ENCODE measurements around the gene AOPEP.

The AOPEP gene

DNA sequence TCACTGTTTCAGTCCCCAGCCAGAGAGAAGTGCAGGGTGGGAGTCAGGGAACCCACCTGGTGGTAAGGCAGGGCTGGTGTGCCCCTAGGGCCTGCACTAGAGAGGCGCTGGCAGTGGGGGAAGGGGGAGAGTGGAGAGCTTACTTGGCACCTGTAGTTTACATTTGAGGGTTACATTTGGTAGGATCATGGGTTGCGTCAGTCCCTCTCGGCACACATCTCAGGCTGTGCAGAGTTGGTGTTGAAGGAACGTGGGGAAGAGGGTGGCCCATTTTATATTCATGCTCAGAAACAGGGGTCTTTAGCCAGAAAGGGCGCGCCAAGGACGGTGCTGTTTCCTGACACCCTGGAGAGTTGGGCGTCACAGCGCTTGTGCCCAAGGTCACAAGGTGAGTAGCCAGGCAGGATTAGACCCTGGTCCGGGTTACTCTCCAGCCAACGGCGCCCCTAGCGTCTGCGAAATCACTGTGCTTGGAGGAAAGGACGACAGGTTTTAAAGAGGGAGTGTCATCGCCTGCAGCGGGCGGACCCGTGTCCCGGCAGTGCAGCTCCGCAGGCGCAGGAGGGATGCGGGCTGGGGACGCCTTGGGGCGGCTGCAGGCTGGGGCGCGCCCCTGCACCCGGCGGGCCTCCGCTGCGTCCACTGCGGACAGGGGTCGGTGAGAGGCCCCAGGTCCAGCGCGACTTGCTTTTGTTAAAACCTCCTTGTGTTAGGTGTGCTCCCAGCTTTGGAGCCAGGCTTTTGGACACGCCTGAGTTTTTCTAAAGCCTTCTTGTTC, 318.4 kb downstream of the AOPEP start:
- DNase-seq: no peak

DNA sequence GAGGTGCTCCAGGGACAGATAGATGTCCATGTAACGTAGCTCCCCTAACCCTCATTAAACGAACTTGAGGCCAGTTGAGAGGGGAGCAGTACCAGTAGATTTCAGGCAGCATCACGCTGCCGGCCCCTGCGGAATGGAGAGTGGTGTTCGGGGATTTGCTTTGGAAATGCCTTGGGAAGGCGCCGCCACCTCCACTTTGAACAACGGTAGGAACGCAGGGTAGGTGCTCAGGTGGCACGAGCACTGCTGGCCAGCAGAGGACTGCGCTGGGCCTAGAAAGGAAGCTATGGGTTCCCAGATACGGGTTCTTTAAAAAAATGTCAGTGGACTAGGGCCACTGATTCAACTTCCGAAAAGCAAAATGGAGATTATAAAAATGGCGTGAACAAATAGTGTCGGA, 319.3 kb downstream of the AOPEP start:
- no peak for DNase-seq

DNA sequence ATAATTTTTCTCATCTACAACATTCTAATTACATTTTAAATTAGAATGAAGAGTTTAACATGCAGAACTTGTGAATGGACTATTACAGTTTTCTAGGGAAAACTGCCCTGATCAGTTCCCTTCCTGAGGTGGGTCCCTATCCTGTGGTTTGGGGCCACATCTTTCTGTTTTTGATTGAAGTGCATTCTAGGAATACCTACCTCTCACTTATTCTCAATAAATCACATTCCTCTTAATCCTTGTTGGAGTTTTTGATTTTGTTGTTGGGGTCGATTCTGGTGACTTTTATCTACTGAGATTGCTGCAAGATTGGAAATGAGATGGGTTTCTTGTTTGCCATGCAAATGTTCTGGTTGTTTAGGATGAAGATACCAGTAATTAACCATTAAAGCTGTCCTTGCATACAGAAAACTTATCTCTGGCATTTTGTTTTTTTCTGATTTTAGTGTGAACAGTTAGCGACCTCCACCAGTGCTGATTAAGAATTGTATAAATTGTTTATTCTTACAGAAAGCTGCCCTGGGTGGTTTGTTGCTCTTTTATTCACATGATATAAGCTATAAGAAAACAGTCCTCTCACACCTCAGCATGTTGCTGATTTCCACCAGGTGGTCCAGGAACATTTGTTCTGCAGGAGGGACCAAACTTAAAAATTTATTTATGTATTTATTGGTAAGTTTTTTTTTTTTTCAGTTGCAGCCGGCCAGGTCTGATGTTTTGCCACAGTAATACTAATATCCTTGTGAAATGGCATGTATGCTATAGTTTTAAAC, 321.1 kb downstream of the AOPEP start:
- DNase-seq: no peak

DNA sequence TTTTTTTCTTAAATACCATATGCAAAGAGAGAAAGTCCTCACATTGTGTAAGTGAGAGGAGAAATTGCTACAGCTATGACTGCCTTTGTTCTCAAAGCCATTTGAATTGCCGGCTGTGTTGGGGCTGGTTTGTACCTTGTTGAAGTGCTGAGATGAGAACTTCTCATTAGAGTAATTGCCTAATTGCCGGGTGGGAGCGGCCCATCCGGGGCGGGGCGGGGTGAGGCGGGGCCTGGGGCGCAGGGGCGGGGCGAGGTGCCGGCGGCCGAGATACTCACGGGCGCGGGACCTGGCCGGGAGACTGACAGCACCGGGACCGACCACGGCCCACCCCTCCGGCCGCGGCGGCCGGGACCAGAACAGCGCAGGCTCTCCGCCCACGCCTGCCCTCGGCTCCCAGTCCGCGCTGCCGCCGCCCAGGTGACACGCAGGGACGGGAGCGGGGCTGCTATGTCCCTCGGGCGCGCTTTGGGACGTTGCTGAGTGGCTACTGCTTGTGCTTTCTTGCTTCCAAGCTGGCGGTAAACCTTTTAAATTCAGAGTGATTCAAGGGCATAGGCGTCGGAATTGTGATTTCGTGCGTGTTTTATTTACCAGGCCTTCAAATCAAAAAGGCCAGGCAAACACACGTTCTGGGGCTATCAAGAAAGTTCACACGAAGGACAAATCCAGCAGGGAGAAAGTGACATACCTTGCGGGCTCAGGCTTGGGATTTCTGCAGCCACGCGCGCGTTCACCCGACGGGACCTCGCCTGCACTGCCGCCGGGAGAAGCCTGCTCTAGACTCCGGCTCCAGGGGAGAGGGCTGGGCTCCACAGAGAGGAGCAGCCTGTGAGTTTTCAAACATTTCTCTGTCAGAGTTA, 322.0 kb downstream of the AOPEP start:
- no peak for DNase-seq

DNA sequence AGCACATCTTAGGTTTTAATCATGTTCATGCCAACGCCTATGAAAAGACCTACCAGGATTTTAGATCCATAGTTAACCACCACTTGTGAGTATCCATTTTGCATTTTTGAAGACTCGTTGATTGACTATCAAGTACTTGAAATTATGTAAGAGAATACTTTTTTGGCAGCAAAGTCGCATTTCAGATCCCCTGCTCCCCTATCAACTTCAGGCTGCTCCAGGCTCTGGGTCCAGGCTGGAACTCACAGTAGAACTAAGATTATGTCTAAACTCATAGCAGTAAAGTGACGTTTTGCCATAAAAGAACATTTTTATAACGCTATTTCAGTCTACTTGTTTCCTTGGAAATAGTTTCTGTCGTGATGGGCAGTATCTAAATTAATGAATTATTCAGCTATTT, 323.3 kb downstream of the AOPEP start:
- no peak for DNase-seq

DNA sequence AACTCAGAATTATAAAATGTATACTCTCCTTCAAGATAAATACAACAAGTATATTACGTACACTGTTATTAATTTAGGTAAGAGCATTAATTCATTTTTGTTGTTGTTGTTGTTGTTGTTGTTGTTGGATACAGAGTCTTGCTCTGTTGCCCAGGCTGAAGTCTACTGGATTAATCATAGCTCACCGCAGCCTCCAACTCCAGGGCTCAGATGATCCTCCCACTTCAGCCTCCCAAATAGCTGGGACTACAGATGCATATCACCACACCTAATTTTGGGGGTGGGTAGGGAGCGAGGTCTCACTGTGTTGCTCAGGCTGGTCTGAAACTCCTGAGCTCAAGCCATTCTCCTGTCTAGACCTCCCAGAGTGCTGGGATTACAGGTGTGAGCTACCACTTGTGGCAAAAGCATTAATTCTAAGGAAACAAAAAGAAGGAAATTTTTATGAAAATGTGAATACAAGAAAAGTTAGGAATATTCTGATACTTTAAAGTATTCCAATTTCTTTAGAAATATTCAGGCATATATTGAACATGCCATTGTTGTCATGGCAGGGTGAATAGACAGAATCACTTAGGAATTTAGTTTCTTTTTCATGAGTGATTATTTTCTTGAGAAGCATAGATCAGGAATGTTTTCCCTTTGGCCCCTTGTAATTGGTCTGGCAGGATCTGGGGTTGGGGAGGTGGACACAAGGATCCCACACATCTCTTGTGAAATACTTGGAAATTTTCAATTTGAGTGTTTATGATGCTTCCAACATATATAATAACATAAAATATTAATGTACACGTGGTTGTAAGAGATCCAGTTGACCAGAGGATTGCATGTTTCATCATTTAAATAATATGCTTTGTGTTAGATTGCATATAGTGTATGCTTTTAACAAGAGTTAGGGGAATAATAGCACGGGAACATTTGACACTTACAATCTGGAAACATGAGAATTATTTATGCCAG, 327.4 kb downstream of the AOPEP start:
- DNase-seq: peak; percentile 53

DNA sequence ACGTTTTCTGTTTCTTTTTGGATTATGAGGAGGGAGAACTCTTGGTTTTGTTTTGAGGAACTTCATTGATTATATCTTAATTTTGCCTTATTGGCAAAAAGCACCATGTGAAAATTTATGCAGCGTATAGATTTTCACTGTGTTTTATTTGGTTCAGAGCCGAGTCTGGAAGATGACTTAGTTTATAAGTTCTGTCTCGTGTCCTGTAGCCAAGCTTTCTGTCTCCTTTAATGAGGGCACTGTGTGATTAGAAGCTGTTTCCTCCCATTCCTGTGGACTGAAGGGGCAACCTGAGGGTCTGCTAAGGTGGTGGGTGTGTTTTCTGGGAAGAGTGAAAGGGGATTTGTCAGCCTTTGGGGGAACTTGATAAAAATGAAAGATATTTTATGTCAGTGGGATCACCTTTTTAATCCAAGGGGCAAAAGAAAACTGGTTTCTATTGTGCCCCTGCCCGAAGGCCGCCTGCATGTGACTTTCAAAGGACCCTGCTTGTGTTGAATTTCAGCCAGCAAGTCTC, 328.9 kb downstream of the AOPEP start:
- DNase-seq: no peak

DNA sequence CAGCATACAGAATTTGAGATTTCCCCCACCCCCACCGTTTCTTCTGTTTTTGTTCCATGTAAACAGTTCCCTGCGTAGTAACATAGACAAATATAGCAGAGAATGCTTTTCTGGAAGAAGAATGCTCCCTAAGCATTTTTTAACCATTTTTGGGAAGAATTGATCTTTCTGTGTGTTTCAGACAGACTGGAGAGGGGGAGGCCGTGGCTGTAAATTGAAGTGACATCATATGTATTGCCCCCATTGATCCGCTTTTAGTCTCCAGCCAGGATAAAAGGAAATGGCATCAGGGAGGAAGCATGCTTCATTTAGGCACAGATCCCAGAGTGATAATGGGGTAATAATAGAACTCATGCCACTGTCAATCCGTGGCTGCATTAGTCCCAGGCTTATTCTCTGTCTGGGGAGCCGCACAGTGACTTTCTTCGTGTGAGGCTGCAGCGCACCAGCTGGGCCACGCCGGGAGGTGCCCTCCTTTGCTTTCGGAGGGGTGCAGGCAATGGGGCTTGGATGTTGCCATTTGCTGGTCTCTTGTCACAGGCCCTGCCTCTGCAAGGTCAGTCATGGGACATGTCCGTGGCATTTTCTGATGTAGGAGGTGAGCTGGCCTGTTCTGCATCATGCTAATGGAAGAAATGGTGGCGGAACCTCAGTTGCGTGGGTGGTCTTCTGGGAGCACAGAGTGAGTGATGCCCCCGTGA, 329.5 kb downstream of the AOPEP start:
- peak; percentile 90 for DNase-seq

DNA sequence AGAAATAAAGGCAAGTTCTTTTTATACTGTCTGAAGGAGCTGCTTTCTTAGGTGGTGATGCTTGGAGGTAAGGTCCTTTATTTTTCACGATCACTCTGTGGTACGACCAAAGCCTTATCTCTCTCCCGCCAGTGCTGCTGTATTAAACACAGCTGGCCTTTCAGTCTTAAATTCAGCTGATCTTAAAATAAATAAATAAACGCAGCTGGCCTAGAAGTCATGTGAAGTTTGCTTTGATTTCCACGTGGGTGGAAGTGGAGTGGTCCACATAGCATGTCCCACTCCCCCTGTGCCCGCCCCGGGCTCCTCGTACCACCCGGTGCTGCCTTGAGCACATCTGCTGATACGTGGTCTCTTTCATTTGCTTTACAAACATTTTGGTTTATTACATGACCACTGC, 330.6 kb downstream of the AOPEP start:
- DNase-seq: no peak

DNA sequence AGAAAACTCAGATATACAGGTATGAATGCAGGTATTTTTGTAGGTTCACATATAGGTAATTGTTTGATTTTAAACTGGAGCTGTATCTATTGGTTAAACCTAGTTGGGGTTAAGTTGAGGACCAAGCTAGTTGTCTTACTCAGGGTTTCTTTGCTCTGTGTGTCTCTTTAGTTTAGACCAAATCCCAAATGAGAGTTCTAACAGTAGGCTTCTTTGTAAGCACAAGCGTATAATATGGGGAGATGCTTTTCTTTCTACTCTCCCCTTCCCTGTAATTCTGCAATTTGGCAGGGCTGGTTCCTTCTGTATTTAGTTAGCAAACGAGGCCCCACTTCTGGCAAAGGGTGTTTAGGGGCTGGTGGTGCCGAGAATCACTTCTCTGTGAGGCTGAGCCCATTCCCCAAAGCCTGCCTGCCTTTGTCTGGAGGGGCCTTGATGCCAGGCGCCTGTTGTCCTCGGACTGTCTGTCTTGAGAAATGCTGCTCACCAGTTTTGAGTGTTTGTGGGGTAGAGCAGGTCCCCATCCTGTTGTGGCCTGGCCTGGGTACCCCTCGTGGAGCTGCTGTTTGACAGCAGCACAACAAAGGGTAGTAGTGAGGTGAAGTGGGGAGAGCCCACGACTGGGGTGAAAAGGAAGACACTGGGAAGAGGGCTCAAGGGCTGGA, 331.8 kb downstream of the AOPEP start:
- no peak for DNase-seq

DNA sequence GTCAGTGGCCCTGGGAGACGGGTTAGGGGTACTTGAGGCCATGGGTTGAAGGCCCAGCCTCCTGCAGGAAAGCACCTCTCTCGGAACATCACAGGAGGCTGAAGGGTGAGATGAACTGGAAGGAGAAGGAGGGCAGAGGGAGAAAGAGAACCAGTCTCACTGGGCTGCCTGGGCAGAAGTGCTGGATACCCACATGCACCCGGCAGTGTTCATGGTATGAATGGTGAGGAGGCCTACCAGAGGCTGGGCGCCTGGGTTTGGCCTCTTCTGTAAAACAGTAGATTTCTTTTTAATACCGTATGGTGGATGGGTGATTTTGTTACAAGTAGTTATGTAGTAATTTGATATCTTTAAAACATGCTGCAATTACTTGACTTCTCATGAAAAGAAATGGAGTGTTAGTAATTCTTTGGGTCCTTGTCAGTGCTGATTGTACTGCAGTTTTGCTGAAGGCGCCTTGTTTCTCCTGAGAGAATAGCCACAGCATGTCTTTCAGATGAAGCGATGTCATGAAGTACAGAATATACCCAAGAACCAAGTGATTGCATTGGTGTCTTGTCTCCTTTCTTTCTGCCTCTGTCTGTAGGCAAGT, 332.4 kb downstream of the AOPEP start:
- peak; percentile 56 for DNase-seq

DNA sequence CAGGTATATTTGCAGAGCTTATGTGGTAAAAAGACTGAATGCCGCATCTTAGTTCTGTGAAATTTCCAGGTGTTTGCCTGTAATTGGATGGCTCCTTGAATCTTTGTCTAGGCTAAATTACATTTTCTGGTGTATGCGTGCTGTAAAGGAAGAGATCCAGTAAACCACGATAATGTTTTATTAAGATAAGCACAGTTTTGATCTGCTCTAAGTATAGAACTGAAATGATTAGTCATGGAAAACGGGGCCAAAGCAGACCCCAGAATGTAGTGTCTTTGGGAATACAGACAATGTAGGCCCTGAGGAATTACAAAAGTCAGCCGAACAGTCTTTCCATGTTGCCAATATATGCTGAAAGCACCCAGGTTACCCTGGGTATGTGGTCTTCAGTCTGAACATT, 333.7 kb downstream of the AOPEP start:
- no peak for DNase-seq

DNA sequence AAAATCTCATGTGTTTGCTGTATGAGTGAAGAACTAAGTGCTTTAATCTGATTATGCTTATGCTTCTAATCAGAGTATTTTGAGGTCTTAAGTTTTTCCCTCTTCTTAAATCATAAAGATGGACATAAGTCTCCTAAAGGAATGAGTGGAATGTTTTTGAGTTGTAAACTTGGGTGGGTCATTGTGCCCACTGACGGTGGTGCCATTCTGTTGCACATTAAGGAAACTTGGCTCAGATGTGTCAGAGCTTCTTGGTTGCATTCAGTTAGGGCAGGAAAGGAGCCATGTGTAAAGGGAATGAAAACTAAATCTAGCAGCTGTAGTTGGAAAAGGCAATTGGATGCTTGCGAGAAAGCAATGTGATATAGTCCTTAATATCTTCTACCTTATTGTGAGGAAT, 334.4 kb downstream of the AOPEP start:
- DNase-seq: no peak

DNA sequence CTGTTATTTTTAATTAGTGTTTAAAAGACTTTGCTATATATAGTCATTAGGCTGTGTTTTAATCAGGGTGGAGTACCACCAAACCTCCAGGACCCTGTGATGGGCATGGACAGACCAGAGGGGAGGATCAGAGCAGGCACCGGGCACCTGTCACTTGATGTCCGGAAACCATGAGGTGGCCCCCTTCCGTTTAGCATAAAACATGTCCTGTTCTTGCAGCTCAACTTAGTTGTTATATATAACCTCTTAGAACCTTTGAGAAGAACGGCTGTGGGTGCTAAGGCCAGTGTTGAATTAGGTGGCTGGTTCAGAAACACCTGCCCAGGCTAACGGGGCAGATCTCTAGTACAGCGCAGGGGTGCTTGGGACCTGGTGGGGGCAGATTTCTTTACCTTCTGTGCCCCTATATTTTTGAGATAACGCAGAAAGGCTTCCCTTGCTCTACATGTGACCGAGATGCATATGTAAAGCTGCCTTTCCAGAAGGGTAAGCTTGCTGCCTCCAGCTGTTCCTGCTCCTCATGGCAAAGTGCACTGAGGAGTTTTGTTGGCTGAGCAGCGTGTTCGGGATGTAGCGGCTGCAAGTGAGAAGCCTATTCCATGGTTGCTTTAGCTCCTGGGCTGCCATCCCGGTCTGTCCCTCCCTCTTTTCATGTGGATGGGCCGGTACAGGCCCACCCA, 335.6 kb downstream of the AOPEP start:
- DNase-seq: no peak

DNA sequence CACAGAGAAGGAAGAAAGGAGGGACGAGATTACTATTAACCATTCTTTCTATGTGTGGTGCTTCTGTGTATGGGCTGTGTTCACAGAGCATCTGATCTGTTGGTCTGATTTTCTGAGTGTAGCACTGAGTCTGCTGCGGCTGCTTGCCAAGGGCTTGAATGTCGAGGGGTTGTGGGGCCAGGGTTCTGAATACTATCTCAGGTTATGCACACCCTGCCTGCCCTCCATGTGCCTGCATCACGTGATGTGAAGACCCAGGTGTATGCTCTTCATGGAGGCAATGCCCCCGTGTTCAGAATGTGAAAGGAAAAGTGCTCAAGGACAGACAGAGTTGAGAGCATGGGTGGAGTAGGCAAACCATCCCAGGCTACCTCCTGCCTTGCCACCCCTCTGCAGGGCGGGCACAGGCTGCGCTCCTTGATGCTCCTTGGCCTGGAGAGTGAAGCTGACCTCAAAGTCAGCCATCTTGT, 336.1 kb downstream of the AOPEP start:
- no peak for DNase-seq

DNA sequence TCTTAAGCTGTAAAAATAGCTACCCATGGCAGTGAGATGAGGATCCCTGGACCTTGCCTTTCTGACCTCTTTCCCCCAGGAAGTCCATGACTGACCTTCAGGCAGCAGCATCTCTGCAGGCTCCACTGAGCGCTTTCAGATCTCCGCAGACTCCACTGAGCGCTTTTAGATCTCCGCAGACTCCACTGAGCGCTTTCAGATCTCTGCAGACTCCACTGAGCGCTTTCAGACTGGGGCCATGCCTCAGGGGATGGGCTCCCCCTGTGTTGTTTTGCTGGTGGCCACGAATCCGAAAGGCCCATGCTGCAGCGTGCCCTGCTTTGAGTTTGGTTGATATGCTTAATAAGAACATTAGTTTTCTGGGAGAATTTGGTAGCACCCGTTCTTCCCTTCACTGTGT, 336.8 kb downstream of the AOPEP start:
- DNase-seq: no peak

DNA sequence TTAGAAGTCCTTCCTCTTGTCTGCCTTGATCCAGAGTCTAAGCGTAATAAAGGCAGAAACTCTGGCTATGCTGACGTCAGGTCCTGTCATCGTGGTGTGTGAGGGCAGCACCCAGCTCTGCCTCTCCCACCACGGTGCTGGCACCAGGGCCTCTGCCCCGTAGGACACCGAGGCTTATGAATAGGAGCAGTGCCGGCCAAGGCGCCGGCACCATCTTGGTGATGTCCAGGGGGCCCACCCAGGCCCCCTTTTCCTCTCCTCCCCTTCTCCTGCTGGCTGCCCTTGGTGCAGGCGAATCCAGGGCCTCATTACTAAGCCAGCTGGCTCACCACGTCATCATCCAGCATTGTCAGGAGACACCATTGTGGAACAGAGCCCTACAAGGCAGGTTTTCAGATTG, 338.7 kb downstream of the AOPEP start:
- no peak for DNase-seq

DNA sequence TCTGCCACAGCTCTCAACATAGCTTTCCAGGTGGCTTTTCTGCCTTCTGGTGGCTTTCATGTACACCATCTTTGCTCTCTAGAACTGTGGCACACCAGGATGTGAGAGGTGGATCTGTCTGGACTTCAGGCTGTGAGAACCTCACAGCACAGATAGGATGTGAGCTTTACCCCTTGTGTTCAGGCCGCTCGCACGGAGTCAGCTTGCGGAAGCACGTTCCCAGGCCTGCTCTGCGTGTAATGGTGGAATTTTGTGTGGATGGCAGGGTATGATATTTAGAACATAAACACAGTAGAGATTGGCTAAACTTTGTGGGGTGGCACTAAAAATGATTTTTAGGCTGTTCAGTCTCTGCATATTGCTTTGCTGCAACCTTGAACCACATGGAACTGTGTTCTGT, 340.6 kb downstream of the AOPEP start:
- DNase-seq: no peak

DNA sequence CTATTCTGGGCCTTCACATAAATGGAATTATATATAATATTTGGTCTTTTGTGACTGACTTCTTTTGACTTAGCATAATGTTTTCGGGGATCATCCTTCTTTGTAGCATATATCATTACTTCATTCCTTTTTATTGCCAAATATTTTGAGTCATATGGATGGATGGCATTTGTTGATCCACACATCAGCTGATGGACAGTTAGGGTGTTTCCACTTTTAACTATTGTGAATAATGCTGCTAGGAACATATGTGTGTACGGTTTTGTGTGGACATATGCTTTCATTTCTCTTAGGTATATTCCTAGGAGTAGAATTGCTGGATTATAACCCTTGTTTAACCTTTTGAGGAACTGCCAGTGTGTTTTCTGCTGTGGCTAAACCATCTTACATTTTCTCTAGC, 341.4 kb downstream of the AOPEP start:
- DNase-seq: peak; percentile 25
